Activated CD4-positive, alpha-beta T cell treated with anti-CD3 and anti-CD28 coated beads, Interleukin-2, amount 50 U/mL, for 48 hours (primary cell): Measurements from ENCODE around the gene APPBP2.
"Not testable (repeated sequence)": the region's sequence is repeated elsewhere in the genome, so short reads cannot be mapped to it uniquely, and the experiment has no call there.

Source experiments
- DNase-seq, 2 experiments: peaks; one replicate each; pipeline ENCODE4 v3.0.0-alpha.2; 2020

The APPBP2 gene

GRCh38 chr17:60428491-60428890 is 97.6 kb downstream of the APPBP2 start:
- DNase-seq = not testable (repeated sequence)

- no peak for DNase-seq
Observed at GRCh38 chr17:60426596-60426995, 99.4 kb downstream of the APPBP2 start.

- DNase-seq = no peak
Observed at GRCh38 chr17:60425626-60426025, 100.4 kb downstream of the APPBP2 start.

- no peak for DNase-seq
Observed at GRCh38 chr17:60423865-60424264, 102.2 kb downstream of the APPBP2 start.

GRCh38 chr17:60422162-60422665 is 103.8 kb downstream of the APPBP2 start, which contains the start of gene CHCT1:
TSS of gene CHCT1 (plus strand) at chr17:60422489. CDS start at chr17:60422593, 104 bp downstream.
- DNase-seq = no peak

- peak; percentile 80 to 82 for DNase-seq
Observed at GRCh38 chr17:60421273-60422161, 104.5 kb downstream of the APPBP2 start.

- not testable (repeated sequence) for DNase-seq
Observed at GRCh38 chr17:60419875-60420274, 106.2 kb downstream of the APPBP2 start.

- DNase-seq = not testable (repeated sequence)
Observed at GRCh38 chr17:60419003-60419402, 107.0 kb downstream of the APPBP2 start.

GRCh38 chr17:60416368-60416925 is 109.6 kb downstream of the APPBP2 start:
- DNase-seq = no peak

GRCh38 chr17:60415146-60415545 is 110.9 kb downstream of the APPBP2 start:
- DNase-seq = no peak

- DNase-seq = no peak
Observed at GRCh38 chr17:60412701-60413100, 113.3 kb downstream of the APPBP2 start.

GRCh38 chr17:60410001-60410400 is 116.0 kb downstream of the APPBP2 start:
- DNase-seq = no peak

GRCh38 chr17:60406887-60407286 is 119.2 kb downstream of the APPBP2 start:
- DNase-seq = no peak

GRCh38 chr17:60403962-60404361 is 122.1 kb downstream of the APPBP2 start:
- no peak for DNase-seq

- no peak for DNase-seq
Observed at GRCh38 chr17:60403523-60403810, 122.6 kb downstream of the APPBP2 start.

- no peak for DNase-seq
Observed at GRCh38 chr17:60401819-60402218, 124.2 kb downstream of the APPBP2 start.

- DNase-seq = no peak
Observed at GRCh38 chr17:60398227-60398959, 127.6 kb downstream of the APPBP2 start.

GRCh38 chr17:60396412-60396811 is 129.6 kb downstream of the APPBP2 start:
- no peak for DNase-seq

- no peak for DNase-seq
Observed at GRCh38 chr17:60395508-60396065, 130.5 kb downstream of the APPBP2 start.

GRCh38 chr17:60393840-60394723 is 132.0 kb downstream of the APPBP2 start:
- no peak for DNase-seq
